Neural progenitor cell (in vitro differentiated cells): ENCODE measurements around the gene MOCOS. TPM values are rescaled to one million over a fixed set of nuclear protein-coding genes. Genes with fewer than 3 reads are reported as not detected.

Source experiments
- DNase-seq: peaks from one replicate; pipeline ENCODE4 v3.0.0-alpha.2; 2016; ENCODE audit warnings: low spot score
- H2AFZ ChIP-seq: fragments of 200-600 bp; sonication (generic); replicated peaks from 2 replicates; pipeline ENCODE4 v1.6.1; 2016; ENCODE audit warnings: antibody characterized with exemption
- H3F3A ChIP-seq: fragments of 200-600 bp; sonication (generic); 2 replicates; pipeline ENCODE4 v1.6.1; 2016; ENCODE audit warnings: antibody characterized with exemption, low read depth
- H3K27ac ChIP-seq: fragments of 200-600 bp; sonication (generic); 2 replicates; pipeline ENCODE4 v1.5.1; 2016; ENCODE audit warnings: mild to moderate bottlenecking
- H3K27me3 ChIP-seq: fragments of 200-600 bp; sonication (generic); 2 replicates; pipeline ENCODE4 v1.6.1; 2016; ENCODE audit warnings: mild to moderate bottlenecking, moderate library complexity
- H3K36me3 ChIP-seq: fragments of 200-600 bp; sonication (generic); 2 replicates; pipeline ENCODE4 v1.5.1; 2016
- H3K4me1 ChIP-seq: fragments of 200-600 bp; sonication (generic); 2 replicates; pipeline ENCODE4 v1.6.1; 2016; ENCODE audit warnings: mixed run types
- H3K4me2 ChIP-seq: fragments of 200-600 bp; sonication (generic); 2 replicates; pipeline ENCODE4 v1.6.1; 2016
- H3K4me3 ChIP-seq: fragments of 200-600 bp; sonication (generic); 2 replicates; pipeline ENCODE4 v1.5.1; 2016
- H3K79me2 ChIP-seq: fragments of 200-600 bp; sonication (generic); 2 replicates; pipeline ENCODE4 v1.6.1; 2016; ENCODE audit warnings: low read depth
- H3K9ac ChIP-seq: fragments of 200-600 bp; sonication (generic); 2 replicates; pipeline ENCODE4 v1.6.1; 2016
- H3K9me3 ChIP-seq: fragments of 200-600 bp; sonication (generic); 2 replicates; pipeline ENCODE4 v1.5.1; 2016; ENCODE audit warnings: low read depth
- H4K20me1 ChIP-seq: fragments of 200-600 bp; sonication (generic); 2 replicates; pipeline ENCODE4 v1.6.1; 2016; ENCODE audit warnings: low read depth
- H3K27ac Mint-ChIP-seq: 3 replicates; pipeline ENCODE4 v1.8.0; 2021; ENCODE audit warnings: mixed read lengths
- H3K27me3 Mint-ChIP-seq: 2 replicates; pipeline ENCODE4 v1.8.0; 2022; ENCODE audit warnings: low read depth, mild to moderate bottlenecking, inconsistent platforms, moderate library complexity, mixed read lengths; ENCODE audit not compliant: insufficient read depth
- H3K36me3 Mint-ChIP-seq: 3 replicates; pipeline ENCODE4 v1.8.0; 2021; ENCODE audit warnings: mixed read lengths
- H3K4me1 Mint-ChIP-seq: 3 replicates; pipeline ENCODE4 v1.8.0; 2021; ENCODE audit warnings: mixed read lengths
- H3K4me3 Mint-ChIP-seq: 3 replicates; pipeline ENCODE4 v1.8.0; 2021; ENCODE audit warnings: mild to moderate bottlenecking, moderate library complexity, mixed read lengths
- H3K9me3 Mint-ChIP-seq: 3 replicates; pipeline ENCODE4 v1.8.0; 2020; ENCODE audit warnings: mixed read lengths
- CTCF ChIP-seq: fragments of 200-600 bp; sonication (generic); IDR thresholded peaks from 2 replicates; pipeline ENCODE4 v1.5.1; 2017; ENCODE audit warnings: antibody characterized with exemption, mild to moderate bottlenecking
- EZH2 ChIP-seq: fragments of 200-600 bp; sonication (generic); IDR thresholded peaks from 2 replicates; pipeline ENCODE4 v1.6.1; 2017; ENCODE audit warnings: antibody characterized with exemption, mild to moderate bottlenecking, moderate library complexity
- EZH2phosphoT487 ChIP-seq: fragments of 200-600 bp; sonication (generic); IDR thresholded peaks from 2 replicates; pipeline ENCODE4 v1.6.1; 2017; ENCODE audit warnings: antibody characterized with exemption
- total RNA-seq: library from RNA; depleted of rRNA; stranded (reverse); fragments of >200 nt; gene quantifications from 2 replicates; pipeline ENCODE4 v1.2.3, GENCODE V29; 2015; ENCODE audit warnings: low replicate concordance

Gene MOCOS
- total RNA-seq, 1 donor from 2014 or later, result 0.36 TPM

GRCh38 chr18:36247036-36247435 is 59.7 kb downstream of the MOCOS start:
- Mint-ChIP-seq H3K9me3 (peaks cover 41% of the 10 kb centered on the region), H3K27me3 (peaks cover 3% of the 10 kb centered on the region), H3K36me3 (peaks cover 8% of the 10 kb centered on the region), H3K27ac (no peak overlapping the region), H3K4me1 (peaks cover 2% of the 10 kb centered on the region), H3K4me3 (no peak overlapping the region)
- Histone ChIP-seq H3K4me2 (no peak overlapping the region), H2AFZ (no peak overlapping the region), H3K9me3 (peaks cover 9% of the 10 kb centered on the region), H3K9ac (no peak overlapping the region), H3K4me3 (no peak overlapping the region), H3K36me3 (no peaks in the 10 kb centered on the region), H4K20me1 (no peaks in the 10 kb centered on the region), H3K79me2 (no peaks in the 10 kb centered on the region), H3F3A (no peaks in the 10 kb centered on the region), H3K4me1 (no peaks in the 10 kb centered on the region), H3K27ac (no peak overlapping the region), H3K27me3 (no peaks in the 10 kb centered on the region)
- no peak for TF ChIP-seq EZH2
- no peak for TF ChIP-seq CTCF
- TF ChIP-seq EZH2phosphoT487, result no peak
- no peak for DNase-seq

- Histone ChIP-seq H3K4me2 (no peak overlapping the region), H3F3A (no peaks in the 10 kb centered on the region), H3K79me2 (no peaks in the 10 kb centered on the region), H3K4me1 (no peaks in the 10 kb centered on the region), H3K27me3 (no peaks in the 10 kb centered on the region), H3K9ac (no peak overlapping the region), H3K9me3 (peaks cover 9% of the 10 kb centered on the region), H3K36me3 (no peaks in the 10 kb centered on the region), H4K20me1 (no peaks in the 10 kb centered on the region), H2AFZ (no peak overlapping the region), H3K27ac (no peak overlapping the region), H3K4me3 (no peak overlapping the region)
- H3K36me3 Mint-ChIP-seq, result peaks cover 6% of the 10 kb centered on the region
- H3K27me3 Mint-ChIP-seq, result peaks cover 9% of the 10 kb centered on the region
- no peak overlapping the region for H3K4me3 Mint-ChIP-seq
- no peak for DNase-seq
- H3K4me1 Mint-ChIP-seq, result peaks cover 12% of the 10 kb centered on the region
- TF ChIP-seq CTCF (no peak), EZH2 (no peak), EZH2phosphoT487 (no peak)
- H3K9me3 Mint-ChIP-seq, result peaks cover 28% of the 10 kb centered on the region
- no peak overlapping the region for H3K27ac Mint-ChIP-seq
Measured at GRCh38 chr18:36249392-36249791, 62.1 kb downstream of the MOCOS start.

- Mint-ChIP-seq H3K9me3 (peaks cover 19% of the 10 kb centered on the region), H3K36me3 (peaks cover 6% of the 10 kb centered on the region), H3K4me1 (peaks cover 20% of the 10 kb centered on the region), H3K27ac (no peak overlapping the region), H3K4me3 (no peak overlapping the region), H3K27me3 (peaks cover 13% of the 10 kb centered on the region)
- Histone ChIP-seq H2AFZ (no peak overlapping the region), H3K79me2 (no peaks in the 10 kb centered on the region), H3K4me1 (peaks cover 8% of the 10 kb centered on the region), H3F3A (peaks cover 6% of the 10 kb centered on the region), H3K36me3 (no peaks in the 10 kb centered on the region), H3K4me3 (no peak overlapping the region), H3K27me3 (no peaks in the 10 kb centered on the region), H3K9ac (no peak overlapping the region), H3K4me2 (no peak overlapping the region), H3K27ac (no peak overlapping the region), H4K20me1 (no peaks in the 10 kb centered on the region), H3K9me3 (peaks cover 9% of the 10 kb centered on the region)
- TF ChIP-seq EZH2phosphoT487 (no peak), EZH2 (no peak), CTCF (no peak)
- no peak for DNase-seq
Measured at GRCh38 chr18:36250827-36251226, 63.5 kb downstream of the MOCOS start.
